ENCODE data around the gene EMX2.

EMX2 gene

DNA sequence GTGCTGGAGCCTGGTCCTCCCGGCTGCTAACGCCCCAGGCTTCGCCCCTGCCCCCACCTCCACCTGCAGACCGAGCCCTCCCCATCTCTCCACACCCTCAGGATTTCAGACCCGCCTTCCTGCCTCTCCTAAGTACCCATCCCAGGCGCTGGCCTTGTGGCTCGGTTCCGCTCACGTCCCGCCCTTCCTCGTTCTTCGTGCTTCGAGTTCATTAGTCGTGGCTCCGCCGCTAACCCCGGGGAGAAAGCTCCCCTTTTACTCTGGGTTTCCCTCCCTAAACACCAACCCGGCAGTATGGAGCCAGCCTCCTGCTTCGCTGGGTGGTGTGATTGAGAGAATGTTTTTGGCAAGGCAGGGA, 11.2 kb downstream of the EMX2 start:
- no peak overlapping the region for H3K4me3 ChIP-seq (replicated peaks; ENCODE audit: low read depth, low read length)
- no peak for DNase-seq (ENCODE audit: low read depth)
- TF ChIP-seq, protein P1, sequence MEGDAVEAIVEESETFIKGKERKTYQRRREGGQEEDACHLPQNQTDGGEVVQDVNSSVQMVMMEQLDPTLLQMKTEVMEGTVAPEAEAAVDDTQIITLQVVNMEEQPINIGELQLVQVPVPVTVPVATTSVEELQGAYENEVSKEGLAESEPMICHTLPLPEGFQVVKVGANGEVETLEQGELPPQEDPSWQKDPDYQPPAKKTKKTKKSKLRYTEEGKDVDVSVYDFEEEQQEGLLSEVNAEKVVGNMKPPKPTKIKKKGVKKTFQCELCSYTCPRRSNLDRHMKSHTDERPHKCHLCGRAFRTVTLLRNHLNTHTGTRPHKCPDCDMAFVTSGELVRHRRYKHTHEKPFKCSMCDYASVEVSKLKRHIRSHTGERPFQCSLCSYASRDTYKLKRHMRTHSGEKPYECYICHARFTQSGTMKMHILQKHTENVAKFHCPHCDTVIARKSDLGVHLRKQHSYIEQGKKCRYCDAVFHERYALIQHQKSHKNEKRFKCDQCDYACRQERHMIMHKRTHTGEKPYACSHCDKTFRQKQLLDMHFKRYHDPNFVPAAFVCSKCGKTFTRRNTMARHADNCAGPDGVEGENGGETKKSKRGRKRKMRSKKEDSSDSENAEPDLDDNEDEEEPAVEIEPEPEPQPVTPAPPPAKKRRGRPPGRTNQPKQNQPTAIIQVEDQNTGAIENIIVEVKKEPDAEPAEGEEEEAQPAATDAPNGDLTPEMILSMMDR (IDR thresholded peaks at IDR 0.05; ENCODE audit: low read length, missing control alignments), result no peak

DNA sequence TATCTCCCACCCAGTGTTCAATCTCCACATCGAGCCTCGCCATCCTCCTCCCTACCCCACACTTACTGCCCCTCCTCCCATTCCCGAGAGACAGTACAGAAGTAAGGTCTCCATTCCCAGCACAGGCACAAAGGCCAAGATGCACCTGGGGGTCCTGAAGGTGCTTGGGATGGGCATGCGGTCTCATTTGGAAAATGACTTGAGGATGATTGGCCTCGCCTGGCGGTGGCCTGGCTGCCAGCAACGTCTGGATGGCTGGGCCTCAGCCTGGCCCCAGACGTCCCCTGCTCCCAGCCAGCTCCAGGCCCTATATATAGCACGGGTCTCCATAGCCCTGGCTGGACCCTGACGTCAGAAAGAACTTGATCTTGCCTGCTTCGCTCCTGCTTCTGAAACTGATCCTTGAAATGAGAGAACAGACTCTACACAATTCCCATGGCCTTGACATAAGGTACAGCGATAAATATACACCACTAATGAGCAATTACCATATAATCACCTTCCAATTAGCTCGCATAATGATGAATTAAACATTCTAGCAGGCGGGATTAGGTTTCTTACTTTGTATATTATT, 11.8 kb downstream of the EMX2 start:
- TF ChIP-seq, protein P1 (IDR thresholded peaks at IDR 0.05; ENCODE audit: low read length, missing control alignments), result no peak
- H3K4me3 ChIP-seq (replicated peaks; ENCODE audit: low read depth, low read length), result no peak overlapping the region
- DNase-seq (ENCODE audit: low read depth), result no peak

DNA sequence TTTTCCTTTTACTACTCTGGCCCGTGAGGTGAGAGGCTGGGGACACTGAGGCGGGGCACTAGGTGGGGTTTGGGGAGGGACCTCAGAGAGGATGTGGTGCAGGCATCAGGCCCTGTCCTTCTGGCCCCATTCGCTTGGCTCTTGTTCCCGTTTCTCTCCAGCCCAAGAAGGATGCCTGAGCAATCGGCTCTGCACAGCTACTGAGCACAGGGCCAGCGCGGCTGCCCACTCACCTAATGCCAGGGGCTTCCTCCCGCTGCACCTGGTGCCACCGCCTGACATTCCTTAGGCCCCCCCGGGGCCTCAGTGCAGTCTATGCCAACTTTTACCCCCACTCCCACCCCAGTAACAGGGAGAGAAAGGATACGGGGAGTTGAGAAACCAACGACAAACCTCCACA, 12.5 kb downstream of the EMX2 start:
- TF ChIP-seq, protein P1 (IDR thresholded peaks at IDR 0.05; ENCODE audit: low read length, missing control alignments), result no peak
- no peak for DNase-seq (ENCODE audit: low read depth)

DNA sequence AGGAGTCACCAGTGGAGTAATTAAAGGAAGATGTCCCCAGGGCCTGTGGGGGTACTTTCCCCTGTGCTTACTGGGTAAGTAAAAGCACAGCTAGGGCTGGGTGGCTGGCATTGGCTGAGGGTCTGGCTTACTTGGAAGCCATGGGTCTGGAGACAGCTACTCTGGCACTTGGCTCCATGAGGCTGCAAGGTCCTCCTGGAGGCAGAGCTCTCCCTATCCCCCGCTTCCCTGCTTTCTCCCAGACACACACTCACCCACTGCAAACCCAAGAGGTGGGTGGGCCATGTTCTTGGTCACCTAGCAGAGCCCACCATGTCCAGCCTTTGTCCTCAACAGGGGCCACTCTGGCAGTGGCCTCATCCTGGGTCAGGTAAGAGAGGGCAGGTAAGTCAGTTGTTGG, 13.3 kb downstream of the EMX2 start:
- TF ChIP-seq, protein P1 (IDR thresholded peaks at IDR 0.05; ENCODE audit: low read length, missing control alignments), result no peak
- no peak for DNase-seq (ENCODE audit: low read depth)
- H3K4me3 ChIP-seq (replicated peaks; ENCODE audit: low read depth, low read length), result no peak overlapping the region

More for the DNA sequence above, 12.5 kb downstream of the EMX2 start:
- H3K4me3 ChIP-seq (replicated peaks; ENCODE audit: low read depth, low read length), result no peak overlapping the region

DNA sequence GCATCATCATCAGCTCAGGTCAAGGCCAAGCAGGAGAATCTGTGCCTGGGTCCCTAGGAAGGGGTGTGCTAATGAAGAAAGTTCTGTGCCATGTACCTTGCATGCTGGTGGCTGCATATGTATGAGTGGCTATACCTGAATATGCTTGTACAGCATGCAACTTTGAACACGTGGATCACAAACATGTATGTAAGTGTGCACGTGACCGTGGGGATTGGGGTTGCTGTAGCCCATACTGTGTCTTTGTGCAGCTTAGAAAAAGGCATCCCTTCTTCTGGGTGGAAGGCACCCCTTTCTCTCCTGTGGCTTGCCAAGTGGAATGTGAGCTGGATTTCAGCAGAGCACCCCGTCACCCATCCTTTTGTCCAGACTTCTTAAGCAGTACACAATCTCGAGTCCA, 13.8 kb downstream of the EMX2 start:
- no peak for DNase-seq (ENCODE audit: low read depth)
- TF ChIP-seq, protein P1 (IDR thresholded peaks at IDR 0.05; ENCODE audit: low read length, missing control alignments), result no peak
- no peak overlapping the region for H3K4me3 ChIP-seq (replicated peaks; ENCODE audit: low read depth, low read length)

DNA sequence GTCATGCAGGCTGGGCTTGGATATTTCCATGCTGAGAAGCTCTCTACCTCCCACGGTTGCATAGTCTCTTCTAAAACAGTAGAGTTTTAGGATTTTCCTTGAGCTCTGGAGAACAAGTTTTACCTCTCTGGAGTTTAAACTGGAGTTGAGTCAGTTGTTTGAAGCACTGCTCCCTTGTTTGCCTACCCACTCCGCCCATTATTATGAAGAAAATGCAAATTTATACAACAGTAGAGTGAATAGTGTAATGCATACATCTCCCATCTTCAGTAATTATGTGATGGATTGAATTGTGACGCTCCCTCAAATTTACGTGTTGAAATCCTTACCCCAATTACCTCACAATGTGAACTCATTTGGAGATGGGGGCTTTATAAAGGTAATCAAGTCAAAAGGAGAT, 17.2 kb downstream of the EMX2 start:
- TF ChIP-seq, protein P1 (IDR thresholded peaks at IDR 0.05; ENCODE audit: low read length, missing control alignments), result no peak
- DNase-seq (ENCODE audit: low read depth), result no peak
- no peak overlapping the region for H3K4me3 ChIP-seq (replicated peaks; ENCODE audit: low read depth, low read length)

DNA sequence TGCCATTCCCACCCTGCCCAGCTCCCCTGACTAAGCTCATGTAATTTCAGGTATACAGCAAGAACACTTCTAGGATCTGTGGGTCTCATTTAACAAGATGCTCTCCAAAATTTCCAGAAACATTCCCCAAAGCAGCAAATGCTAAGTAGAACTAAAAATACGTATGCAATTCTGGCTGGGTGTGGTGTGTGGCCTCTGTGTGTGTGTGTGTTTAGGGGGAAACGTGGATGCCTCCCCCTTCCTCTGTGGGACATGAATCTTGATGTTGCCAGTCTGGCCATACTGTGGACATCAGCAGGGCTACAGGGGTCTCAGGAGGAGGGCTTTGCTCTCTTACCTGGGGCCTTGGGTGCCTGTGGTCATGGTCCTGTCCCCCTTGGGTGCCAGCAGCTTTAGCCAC, 18.4 kb downstream of the EMX2 start:
- DNase-seq (ENCODE audit: low read depth), result no peak
- H3K4me3 ChIP-seq (replicated peaks; ENCODE audit: low read depth, low read length), result no peak overlapping the region
- TF ChIP-seq, protein P1 (IDR thresholded peaks at IDR 0.05; ENCODE audit: low read length, missing control alignments), result no peak

Measured in fibroblast of pulmonary artery (primary cell).